ENCODE results near the gene TUBGCP3.
A peak's percentile ranks its signal among the peaks of the same experiment; 100 is the strongest.

The TUBGCP3 gene

DNA sequence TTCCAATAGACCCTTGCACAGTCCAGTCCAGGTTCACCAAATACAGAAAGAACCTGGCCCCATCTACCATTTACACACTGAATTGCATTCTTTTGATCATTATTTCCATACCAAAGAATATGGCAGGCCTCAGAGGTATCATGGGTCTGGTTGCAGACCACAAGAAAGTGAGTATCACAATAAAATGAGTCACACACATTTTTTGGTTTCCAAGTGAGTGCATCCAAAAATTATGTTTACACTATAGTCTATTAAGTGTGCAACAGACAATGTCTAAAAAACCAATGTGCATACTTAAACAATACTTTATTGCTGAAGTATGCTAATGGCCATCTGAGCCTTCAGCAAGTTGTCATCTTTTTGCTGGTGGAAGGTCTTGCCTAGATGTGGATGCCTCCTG lies 106.5 kb downstream of the TUBGCP3 start:
- DNase-seq (ENCODE audit: low read depth), result peak; percentile 9

DNA sequence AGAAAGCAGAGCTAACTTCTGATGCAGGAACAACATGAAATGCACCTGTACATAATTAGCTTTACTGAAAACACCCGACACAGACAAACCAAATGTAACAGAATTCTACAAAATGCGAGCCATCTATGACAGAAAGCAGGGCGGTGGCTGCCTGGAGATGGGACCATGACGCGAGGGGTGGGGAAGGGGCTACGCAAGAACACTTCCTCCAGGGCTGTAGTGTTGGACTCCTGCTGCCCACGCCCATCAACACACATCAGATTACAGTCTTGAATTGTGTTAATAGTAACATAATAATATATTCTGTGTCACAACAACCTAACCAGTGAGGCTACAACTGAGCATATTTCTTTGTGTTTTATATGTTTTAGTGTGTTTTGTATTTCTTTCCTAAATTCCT lies 108.6 kb downstream of the TUBGCP3 start:
- DNase-seq (ENCODE audit: low read depth), result no peak

- DNase-seq (ENCODE audit: low read depth), result no peak
Observed at GRCh38 chr13:112477070-112477619, 110.8 kb downstream of the TUBGCP3 start.

DNA sequence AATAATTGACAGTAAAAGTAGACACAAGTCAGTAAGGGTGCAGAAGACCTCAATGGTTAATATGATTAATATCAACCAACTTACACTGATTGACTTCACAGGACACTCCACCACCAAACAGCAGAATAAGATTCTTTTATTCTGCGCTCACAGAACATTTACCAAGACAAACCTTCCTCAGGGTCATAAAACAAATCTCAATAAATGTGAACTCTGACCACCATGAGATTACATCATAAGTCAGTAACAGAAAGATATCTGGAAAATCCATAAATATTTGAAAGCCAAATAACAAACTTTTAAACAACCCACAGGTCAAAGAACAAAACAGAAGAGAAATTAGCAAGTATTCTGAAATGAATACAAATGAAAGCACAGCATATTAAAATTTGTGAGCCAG lies 112.1 kb downstream of the TUBGCP3 start:
- no peak for DNase-seq (ENCODE audit: low read depth)

DNA sequence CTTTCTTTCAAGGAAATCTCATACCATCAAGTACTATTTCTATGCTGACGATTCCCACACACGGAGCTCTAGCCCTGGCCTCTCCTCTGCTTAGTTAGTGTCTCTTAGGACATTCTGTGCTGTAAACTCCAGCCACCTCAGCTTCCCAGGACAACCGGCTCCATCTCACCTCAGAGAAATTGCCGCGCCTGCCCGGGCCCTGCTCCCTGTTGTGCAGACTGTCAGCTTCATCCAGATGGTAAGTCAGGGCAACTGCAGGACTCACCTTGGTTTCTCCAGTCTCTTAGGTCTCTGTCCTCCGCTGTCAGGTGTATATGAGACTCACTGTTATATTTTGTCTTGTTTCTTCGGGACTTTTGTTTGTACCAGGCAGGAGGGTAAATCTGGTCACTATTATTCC lies 113.1 kb downstream of the TUBGCP3 start:
- DNase-seq (ENCODE audit: low read depth), result no peak

DNA sequence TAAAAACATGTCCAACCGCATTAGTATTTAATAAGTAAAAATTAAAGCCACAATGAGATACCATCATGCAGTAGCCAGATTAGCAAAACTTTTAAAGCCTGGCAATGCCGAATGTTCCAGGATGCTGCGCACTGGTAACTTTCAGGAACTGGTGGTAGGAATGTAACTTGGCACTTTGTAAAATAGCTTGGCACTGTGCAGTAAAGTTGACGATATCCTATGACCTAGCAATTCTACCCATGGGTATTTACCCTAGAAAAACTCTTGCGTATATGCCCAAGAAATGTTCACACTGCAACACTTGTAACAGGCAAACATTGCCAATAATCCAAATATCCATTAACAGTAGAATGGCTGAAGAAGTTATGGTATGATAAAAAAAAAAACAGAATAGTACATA lies 114.1 kb downstream of the TUBGCP3 start:
- no peak for DNase-seq (ENCODE audit: low read depth)

DNA sequence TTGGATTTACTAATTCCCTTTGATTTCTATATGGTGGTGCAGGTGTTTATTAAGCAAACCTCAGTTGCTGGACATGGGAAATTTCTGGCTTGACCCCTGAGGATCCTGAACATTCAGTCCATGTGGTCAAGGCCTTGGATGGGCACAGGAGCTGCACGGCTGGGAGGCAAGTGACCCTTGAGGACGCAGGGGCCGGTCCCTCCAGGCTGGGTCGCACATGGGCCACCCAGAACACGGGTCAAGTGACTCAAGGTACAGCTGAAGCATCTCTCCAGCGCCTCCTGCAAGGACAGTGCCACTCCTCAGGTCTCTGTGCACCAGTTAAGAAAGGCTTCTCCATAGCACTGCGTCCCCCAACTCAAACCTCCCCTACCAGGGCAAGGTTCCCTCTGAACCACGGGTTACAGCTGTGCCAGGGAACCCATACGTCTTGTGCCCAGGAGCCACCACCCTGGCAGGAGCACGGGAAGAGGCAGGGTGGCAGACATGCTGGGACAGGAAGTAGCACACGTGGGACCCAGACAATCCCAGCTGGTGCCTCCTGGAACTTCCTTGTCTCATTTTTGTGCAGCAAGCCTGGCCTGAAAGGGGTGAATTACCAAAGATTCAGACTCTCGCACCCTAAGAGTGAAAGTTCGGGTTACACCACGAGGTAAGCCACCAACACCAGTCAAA lies 118.7 kb downstream of the TUBGCP3 start:
- no peak for DNase-seq (ENCODE audit: low read depth)

GRCh38 chr13:112468069-112468468 lies 119.9 kb downstream of the TUBGCP3 start:
- no peak for DNase-seq (ENCODE audit: low read depth)

- DNase-seq (ENCODE audit: low read depth), result no peak
Observed at GRCh38 chr13:112467236-112467635, 120.7 kb downstream of the TUBGCP3 start.

DNA sequence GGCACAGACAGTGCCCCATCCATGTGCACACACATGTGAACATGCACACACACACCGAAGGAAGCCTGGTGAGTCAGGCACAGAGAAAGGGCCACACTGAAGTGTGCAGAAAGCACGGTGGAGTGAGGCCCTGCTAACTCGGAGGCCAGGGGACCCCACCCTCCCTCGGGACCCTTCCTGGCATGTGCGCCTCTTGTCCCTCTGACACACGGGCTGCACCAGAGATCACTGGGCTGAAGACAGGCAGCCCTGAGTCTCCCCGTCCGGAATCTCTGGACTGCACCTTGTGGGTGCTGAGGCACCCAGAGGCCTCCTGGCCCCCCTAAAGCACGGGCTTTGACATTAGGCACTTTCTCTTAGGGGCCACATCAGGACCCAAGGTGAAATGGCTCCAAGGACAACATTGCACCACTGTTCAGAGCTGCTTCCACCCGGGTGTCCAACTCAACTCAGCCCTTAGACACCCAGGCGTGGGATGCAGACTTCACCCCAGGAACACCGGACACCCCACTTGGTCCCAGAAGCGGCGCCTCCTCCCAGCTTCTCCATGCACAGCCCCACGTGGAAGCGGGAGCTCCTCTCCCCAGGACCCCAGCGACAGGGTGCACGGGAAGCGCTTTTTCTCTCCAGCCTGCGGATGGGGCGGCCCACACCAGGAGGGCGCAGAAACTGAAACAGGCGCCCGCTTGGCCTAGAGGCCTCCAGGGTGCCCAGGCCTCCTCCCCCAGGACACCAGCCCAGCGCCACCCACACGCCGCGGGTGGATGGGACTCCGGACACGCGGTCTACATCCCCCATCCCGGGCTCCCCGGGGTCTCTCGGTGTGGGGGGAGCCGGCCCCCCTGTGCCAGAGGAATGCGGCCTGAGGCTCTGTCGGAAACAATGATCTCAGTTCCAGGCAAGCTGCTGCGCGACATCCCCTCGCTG lies 121.6 kb downstream of the TUBGCP3 start:
- no peak for DNase-seq (ENCODE audit: low read depth)

DNA sequence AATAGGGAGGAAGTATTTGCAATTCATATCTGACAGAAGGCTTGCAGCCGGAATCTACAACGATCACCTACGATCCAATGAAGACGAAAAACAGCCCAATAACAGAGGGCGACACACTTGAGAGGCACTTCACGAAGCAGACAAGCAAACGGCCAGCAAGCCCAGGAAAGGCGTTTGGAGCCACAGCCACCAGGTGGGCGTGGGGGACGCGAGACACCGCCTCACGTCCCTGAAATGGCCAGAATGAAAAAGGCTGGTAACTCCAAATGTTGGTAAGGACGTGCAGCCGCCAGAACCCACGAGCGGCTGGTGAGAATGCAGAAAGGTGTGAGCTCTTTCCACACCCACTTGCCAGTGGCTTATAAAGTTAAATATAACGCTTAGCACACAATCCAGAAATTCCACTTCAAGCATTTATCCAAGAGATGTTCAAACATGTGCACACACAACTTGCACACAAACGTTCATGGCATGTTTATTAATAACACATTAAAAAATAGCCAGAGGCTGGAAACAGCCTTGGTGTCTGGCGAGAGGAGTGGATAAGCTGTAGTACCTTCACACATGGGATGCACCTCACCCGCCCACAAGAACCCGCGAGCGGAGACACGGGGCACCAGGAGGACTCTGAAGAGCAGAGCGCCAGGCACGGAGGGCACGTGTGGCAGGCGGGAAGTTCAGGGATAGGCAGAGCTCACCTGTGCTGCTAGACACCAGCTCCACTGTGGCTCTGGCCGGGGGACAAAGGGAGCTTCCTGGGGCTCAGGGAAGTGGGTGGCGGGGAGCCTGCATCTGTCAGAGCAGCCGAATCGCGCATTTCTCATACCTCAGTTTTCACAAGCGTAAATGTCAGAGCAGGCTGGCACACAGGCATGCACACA lies 122.5 kb downstream of the TUBGCP3 start:
- DNase-seq (ENCODE audit: low read depth), result no peak

DNA sequence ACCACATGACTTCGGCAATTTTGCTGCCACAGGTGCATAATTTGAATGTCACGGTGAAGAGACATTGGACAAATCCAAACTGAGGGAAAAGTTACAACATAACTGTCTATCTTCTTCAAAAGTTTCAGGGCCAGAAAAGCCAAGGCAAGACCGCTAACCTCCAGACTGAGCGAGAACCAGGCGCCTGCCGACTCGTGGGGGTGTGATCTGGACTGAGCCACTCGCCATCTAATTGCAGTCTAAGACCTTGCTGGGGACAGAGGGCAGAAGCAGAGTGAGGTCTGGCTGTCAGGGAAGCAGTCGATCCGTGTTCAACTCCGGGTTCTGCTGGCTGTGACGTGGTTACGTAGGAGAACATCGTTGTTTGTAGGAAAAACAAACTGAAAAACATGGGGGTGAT lies 123.2 kb downstream of the TUBGCP3 start:
- DNase-seq (ENCODE audit: low read depth), result no peak

DNA sequence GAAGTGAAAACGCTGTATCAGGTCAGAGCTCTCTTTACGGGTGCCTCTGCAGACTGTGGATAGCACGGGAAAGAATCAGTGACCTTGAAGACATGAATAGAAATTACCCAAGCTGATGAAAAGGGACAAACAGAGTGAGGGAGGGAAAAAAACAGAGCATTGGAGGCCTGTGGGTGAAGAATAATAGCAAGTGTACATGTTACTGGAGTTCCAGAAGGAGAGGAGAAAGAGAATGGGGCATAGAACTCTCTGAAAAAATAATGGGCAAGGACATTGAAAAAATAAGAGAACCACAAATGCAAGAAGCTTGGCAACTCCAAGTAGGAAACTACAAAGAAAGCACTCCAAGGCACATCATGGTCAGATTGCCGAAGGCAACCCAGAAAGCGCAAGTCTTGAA lies 125.5 kb downstream of the TUBGCP3 start:
- DNase-seq (ENCODE audit: low read depth), result no peak

DNA sequence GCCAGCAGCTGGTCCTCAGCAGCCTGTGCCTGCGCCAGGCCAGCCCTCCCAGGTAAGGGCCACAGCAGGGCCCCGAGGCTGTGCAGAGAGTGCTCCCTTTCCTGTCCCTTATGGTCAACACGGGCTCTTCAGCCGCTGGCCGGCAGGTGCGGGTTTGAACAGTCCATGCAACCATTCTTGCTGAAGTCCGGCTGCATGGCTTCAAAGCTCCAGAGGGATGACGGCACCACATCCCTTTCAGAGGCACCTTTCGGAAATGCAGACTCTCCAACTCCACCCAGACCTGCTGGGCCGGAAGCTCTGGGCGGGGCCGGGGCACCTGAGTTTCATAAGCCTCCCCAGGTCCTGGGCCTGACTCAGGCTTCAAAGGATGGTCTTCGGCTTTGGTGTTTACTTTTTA lies 130.5 kb downstream of the TUBGCP3 start:
- no peak for DNase-seq (ENCODE audit: low read depth)

DNA sequence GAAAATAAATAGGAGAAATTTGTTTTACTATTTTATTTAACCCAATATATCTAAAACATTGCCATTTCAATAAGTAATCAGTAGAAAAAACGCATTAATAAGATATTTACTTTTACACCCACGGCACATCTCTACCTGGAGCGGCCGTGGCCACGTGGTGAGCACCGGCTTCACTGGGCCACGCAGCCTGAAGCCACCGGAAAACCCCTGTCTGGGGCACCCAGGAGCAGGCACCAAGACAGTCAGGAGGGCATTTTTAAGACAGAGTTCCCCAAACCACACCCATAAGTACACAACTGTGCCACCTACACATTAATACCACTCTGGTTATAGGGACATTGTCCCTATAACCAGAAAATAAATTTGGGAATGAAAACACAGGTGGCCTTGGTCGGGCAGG lies 130.9 kb downstream of the TUBGCP3 start:
- DNase-seq (ENCODE audit: low read depth), result no peak

- DNase-seq (ENCODE audit: low read depth), result no peak
Observed at GRCh38 chr13:112456138-112457056, 131.6 kb downstream of the TUBGCP3 start.

DNA sequence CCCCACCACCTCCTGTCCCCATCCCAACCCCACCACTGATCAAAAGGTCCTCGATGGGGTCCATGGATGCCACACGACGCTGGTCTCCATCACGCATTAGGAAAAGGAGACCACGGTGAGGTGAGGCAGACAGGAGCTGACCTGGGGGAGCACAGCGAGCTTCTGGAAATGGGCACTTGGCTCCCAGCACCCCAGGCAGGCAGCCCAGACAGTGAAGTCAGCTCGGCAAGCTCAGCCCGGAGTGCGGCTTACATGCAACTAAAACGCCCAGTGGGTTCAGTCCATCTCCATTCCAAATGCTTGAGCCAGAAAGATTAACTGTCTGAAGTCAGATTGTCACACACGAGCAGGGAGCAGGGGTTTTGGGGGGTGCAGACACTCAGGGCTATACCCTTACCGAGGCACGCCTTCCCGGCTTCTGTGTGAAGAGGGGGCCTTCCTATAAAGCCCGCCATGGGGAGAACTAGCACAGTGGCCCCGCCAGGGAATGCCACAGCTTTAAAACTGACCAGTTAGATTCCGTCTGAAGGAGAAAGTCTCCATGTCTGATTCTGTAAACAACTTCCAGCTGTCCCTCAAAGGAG lies 132.4 kb downstream of the TUBGCP3 start:
- no peak for DNase-seq (ENCODE audit: low read depth)

- DNase-seq (ENCODE audit: low read depth), result no peak
Observed at GRCh38 chr13:112454648-112455334, 133.2 kb downstream of the TUBGCP3 start.

GRCh38 chr13:112453874-112454647 lies 133.9 kb downstream of the TUBGCP3 start:
- no peak for DNase-seq (ENCODE audit: low read depth)

All from ELR (cell line).